GM12875 (cell line): Measurements from ENCODE around the gene HCN2.

ENCODE experiments used
- H3K4me3 ChIP-seq: one replicate; pipeline ENCODE4 v1.5.1; 2011; ENCODE audit warnings: low read depth, low read length, control low read depth
- TF ChIP-seq, protein P1 (sequence below): IDR thresholded peaks from 2 replicates; pipeline ENCODE4 v1.5.1; 2011; ENCODE audit warnings: low read depth, mild to moderate bottlenecking, control low read depth, inconsistent platforms, low read length, moderate library complexity, borderline replicate concordance; ENCODE audit not compliant: insufficient read depth

Gene HCN2

DNA sequence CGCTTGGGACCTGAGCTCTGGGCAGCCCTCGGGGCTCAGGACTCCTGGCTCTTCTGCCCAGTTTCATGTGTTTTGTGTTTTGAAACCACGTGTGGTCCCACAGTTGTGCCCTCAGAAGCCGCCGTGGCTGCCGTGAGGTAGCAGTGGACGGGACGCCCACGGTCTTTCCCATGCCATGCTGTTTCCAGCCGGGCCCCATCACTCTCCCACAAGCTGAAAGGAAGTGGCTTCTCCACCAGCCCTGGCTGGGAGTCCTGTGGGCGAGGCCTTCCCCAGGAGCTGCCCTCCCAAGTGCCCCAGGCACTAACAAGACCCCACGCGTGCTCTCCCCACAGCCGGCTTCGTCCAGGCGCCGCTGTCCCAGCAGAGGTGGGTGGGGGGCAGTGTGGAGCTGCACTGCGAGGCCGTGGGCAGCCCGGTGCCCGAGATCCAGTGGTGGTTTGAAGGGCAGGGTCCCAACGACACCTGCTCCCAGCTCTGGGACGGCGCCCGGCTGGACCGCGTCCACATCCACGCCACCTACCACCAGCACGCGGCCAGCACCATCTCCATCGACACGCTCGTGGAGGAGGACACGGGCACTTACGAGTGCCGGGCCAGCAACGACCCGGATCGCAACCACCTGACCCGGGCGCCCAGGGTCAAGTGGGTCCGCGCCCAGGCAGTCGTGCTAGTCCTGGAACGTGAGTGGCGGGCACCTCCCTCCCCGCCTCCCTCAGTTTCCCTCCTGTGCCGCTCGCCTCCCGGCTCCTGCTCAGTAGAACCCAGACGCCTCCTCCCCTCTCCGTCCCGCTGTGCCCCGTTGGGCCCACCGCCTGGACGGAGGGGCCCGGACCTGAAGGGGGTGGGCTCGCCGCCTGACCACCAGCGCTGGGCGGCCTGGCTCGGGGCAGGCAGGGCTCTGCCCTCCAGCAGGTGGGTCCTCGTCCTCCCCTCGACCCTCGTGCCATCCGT, 12.0 kb upstream of the HCN2 start:
- H3K4me3 ChIP-seq, result no peak overlapping the region
- TF ChIP-seq, protein P1, sequence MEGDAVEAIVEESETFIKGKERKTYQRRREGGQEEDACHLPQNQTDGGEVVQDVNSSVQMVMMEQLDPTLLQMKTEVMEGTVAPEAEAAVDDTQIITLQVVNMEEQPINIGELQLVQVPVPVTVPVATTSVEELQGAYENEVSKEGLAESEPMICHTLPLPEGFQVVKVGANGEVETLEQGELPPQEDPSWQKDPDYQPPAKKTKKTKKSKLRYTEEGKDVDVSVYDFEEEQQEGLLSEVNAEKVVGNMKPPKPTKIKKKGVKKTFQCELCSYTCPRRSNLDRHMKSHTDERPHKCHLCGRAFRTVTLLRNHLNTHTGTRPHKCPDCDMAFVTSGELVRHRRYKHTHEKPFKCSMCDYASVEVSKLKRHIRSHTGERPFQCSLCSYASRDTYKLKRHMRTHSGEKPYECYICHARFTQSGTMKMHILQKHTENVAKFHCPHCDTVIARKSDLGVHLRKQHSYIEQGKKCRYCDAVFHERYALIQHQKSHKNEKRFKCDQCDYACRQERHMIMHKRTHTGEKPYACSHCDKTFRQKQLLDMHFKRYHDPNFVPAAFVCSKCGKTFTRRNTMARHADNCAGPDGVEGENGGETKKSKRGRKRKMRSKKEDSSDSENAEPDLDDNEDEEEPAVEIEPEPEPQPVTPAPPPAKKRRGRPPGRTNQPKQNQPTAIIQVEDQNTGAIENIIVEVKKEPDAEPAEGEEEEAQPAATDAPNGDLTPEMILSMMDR, result no peak

DNA sequence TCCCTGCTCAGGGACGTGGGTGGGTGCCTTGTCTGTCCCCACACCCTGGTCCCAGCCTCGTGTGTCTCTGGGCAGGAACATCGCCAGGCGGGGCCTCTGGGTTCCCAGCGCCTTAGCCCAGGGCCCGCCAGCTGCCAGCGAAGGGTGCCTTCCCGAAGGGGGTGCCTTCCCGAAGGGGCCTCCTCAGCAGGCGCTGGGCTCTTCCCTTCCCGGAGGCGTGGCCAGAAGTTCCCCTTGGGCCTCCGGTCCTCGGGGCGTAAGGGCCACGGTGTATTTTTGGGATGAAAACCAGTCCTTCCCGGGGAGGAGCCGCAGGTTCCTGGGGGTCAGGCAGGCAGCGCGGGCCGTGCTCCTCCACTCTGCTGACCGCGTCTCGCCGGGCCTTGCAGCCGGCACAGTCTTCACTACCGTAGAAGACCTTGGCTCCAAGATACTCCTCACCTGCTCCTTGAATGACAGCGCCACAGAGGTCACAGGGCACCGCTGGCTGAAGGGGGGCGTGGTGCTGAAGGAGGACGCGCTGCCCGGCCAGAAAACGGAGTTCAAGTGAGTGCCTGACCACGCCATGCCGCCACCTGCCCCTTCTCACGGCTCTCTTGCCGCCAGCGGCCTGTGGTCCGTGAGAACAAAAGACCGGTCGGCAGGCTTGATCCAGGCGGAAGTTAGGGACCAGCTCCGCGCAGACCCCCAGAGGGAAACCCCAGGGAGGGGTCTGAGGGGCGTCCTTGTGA, 10.4 kb upstream of the HCN2 start:
- H3K4me3 ChIP-seq, result no peak overlapping the region
- TF ChIP-seq, protein P1, result no peak

DNA sequence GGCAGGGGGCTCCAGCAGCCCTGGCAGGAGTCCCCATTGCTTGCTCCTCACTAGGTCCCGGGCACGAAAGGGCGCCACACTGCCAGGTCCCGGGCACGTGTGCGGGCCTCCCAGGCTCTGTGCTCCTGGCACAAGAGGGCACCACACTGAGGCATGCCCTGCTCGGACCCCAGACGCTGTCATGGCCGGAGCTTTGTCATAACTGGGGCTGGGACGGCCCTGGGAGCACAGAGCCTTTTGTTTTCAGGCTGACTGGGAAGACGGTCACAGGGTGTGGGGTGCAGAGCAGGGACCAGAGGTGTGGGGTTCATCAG, 9.9 kb upstream of the HCN2 start:
- no peak overlapping the region for H3K4me3 ChIP-seq
- TF ChIP-seq, protein P1, result no peak

DNA sequence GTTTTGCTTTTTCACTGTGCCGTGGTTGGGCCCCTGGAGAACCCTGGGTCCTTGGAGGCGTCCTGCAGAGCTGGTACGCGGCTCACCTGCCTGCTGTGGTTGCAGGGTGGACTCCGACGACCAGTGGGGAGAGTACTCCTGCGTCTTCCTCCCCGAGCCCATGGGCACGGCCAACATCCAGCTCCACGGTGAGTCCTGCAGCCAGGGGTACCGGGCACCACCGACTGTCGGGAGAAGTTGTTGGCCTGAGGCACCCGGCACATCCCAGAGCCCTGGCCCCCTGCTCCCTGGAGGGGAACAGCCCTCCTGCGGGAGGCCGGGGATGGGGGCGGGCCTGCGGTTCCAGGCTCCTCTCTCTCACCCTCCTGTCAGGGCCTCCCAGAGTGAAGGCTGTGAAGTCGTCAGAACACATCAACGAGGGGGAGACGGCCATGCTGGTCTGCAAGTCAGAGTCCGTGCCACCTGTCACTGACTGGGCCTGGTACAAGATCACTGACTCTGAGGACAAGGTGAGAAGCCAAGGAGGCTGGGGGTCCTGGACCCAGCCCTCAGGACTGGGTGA, 9.3 kb upstream of the HCN2 start:
- TF ChIP-seq, protein P1, result no peak

DNA sequence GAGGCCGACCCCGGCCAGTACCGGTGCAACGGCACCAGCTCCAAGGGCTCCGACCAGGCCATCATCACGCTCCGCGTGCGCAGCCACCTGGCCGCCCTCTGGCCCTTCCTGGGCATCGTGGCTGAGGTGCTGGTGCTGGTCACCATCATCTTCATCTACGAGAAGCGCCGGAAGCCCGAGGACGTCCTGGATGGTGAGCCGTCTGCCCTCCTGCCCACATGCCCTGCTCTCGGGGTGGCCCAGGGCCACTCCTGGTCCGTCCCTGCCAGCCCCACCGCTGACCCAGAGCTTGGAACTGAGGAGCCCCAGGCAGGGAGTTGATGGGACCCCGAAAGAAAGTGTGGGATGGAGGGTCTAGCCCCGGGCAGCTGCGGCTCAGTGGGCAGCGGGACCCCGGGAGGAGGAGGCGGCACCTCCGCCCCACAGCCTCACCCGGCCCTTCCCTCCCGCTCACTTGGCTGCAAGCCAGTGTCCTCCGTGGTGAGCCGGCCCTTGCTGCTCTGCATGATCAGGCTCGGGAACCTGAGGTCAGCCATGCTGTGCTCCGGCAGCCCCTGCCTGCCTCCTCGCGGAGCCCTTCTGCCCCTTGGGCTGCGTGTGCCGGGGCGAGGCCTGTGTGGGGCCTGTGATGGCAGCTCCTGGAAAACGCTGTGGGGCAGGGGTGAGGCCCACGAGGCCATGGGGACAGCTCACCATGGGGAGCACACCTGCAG, 8.1 kb upstream of the HCN2 start:
- TF ChIP-seq, protein P1, result no peak

More for the DNA sequence above, 9.3 kb upstream of the HCN2 start:
- no peak overlapping the region for H3K4me3 ChIP-seq

DNA sequence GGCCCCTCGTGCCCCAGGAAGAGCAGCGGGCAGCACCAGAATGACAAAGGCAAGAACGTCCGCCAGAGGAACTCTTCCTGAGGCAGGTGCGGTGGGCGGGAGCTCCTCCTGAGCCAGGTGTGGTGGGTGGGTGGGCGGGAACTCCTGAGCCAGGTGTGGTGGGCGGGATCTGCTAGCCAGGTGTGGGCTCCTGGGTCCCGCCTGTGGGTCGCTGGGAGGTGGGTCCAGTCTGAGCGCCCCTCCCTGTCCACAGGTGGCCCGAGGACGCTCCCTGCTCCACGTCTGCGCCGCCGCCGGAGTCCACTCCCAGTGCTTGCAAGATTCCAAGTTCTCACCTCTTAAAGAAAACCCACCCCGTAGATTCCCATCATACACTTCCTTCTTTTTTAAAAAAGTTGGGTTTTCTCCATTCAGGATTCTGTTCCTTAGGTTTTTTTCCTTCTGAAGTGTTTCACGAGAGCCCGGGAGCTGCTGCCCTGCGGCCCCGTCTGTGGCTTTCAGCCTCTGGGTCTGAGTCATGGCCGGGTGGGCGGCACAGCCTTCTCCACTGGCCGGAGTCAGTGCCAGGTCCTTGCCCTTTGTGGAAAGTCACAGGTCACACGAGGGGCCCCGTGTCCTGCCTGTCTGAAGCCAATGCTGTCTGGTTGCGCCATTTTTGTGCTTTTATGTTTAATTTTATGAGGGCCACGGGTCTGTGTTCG, 7.0 kb upstream of the HCN2 start:
- H3K4me3 ChIP-seq, result no peak overlapping the region
- TF ChIP-seq, protein P1, result no peak

More for the DNA sequence above, 8.1 kb upstream of the HCN2 start:
- no peak overlapping the region for H3K4me3 ChIP-seq
